IMR-90 (cell line): ENCODE measurements around the gene GZF1. TPM values are rescaled to one million over a fixed set of nuclear protein-coding genes. Genes with fewer than 3 reads are reported as not detected.

Source experiments
- ATAC-seq: fragments of 200-7000 bp; cut with Tn5 transposase; 2 replicates; pipeline ENCODE4 v1.9.1; 2020; ENCODE audit warnings: low read depth, mild to moderate bottlenecking, moderate library complexity
- BruUV-seq: library from RNA; stranded (reverse); fragments of 400-500 nt; replicated peaks from 2 replicates; lab custom pipeline; 2021; lab: Mats Ljungman, UMichigan
- CTCF ChIA-PET: fragments of 300-600 bp; formaldehyde crosslinking; extraction: SDS; loops from one replicate; lab custom pipeline; 2021; ENCODE audit warnings: antibody characterized with exemption; lab: Yijun Ruan, JAX
- POLR2A ChIA-PET: fragments of 300-600 bp; sonication (Branson Sonifier 250); formaldehyde crosslinking; loops from one replicate; lab custom pipeline; 2022; ENCODE audit warnings: antibody characterized with exemption; ENCODE audit not compliant: unreplicated experiment; lab: Charles Lee
- DNase-seq: peaks from one replicate; pipeline ENCODE4 v3.0.0; 2013
- H2AFZ ChIP-seq: replicated peaks from 2 replicates; pipeline ENCODE3; 2013; ENCODE audit warnings: low read length, mild to moderate bottlenecking; ENCODE audit not compliant: poor library complexity
- H2AK5ac ChIP-seq: 2 replicates; pipeline ENCODE4 v1.6.1; 2013; ENCODE audit warnings: low read depth, low read length, inconsistent platforms
- H2AK9ac ChIP-seq: replicated peaks from 2 replicates; pipeline ENCODE3; 2013; ENCODE audit warnings: mild to moderate bottlenecking, low read depth, low read length, moderate library complexity; ENCODE audit not compliant: poor library complexity
- H2BK120ac ChIP-seq: 2 replicates; pipeline ENCODE4 v1.6.1; 2013; ENCODE audit warnings: low read depth, low read length, inconsistent platforms
- H2BK15ac ChIP-seq: 3 replicates; pipeline ENCODE4 v1.6.1; 2013; ENCODE audit warnings: low read depth, low read length, inconsistent platforms
- H2BK20ac ChIP-seq: 2 replicates; pipeline ENCODE4 v1.6.1; 2013; ENCODE audit warnings: low read depth, mild to moderate bottlenecking, inconsistent platforms, low read length, moderate library complexity
- H2BK5ac ChIP-seq: 2 replicates; pipeline ENCODE4 v1.6.1; 2013; ENCODE audit warnings: mild to moderate bottlenecking, low read depth, low read length, inconsistent platforms; ENCODE audit not compliant: poor library complexity, severe bottlenecking
- H3K14ac ChIP-seq: replicated peaks from 2 replicates; pipeline ENCODE4 v1.6.1; 2013; ENCODE audit warnings: low read depth, low read length, inconsistent platforms
- H3K18ac ChIP-seq: 2 replicates; pipeline ENCODE4 v1.6.1; 2013; ENCODE audit warnings: low read depth, low read length, control low read depth
- H3K23ac ChIP-seq: 2 replicates; pipeline ENCODE4 v1.6.1; 2013; ENCODE audit warnings: low read depth, low read length, inconsistent platforms
- H3K27ac ChIP-seq: 2 replicates; pipeline ENCODE4 v1.5.1; 2013; ENCODE audit warnings: mild to moderate bottlenecking, control low read depth, low read length; ENCODE audit not compliant: insufficient read depth
- H3K27me3 ChIP-seq: 2 replicates; pipeline ENCODE4 v1.6.1; 2013; ENCODE audit warnings: low read length; ENCODE audit not compliant: control insufficient read depth, insufficient read depth
- H3K36me3 ChIP-seq: 2 replicates; pipeline ENCODE4 v1.6.1; 2013; ENCODE audit warnings: low read length, mixed read lengths; ENCODE audit not compliant: control insufficient read depth, insufficient read depth
- H3K4ac ChIP-seq: 2 replicates; pipeline ENCODE4 v1.6.1; 2013; ENCODE audit warnings: low read depth, low read length, inconsistent platforms
- H3K4me1 ChIP-seq: 2 replicates; pipeline ENCODE4 v1.6.1; 2013; ENCODE audit warnings: low read length, mixed read lengths; ENCODE audit not compliant: control insufficient read depth, insufficient read depth
- H3K4me2 ChIP-seq: 2 replicates; pipeline ENCODE4 v1.6.1; 2013; ENCODE audit warnings: low read depth, mild to moderate bottlenecking, control low read depth, low read length, moderate library complexity
- H3K4me3 ChIP-seq: 2 replicates; pipeline ENCODE4 v1.5.1; 2013; ENCODE audit warnings: low read depth, mild to moderate bottlenecking, control low read depth, low read length, moderate library complexity; ENCODE audit not compliant: insufficient read depth
- H3K56ac ChIP-seq: 2 replicates; pipeline ENCODE4 v1.6.1; 2013; ENCODE audit warnings: low read length, inconsistent platforms; ENCODE audit not compliant: insufficient read depth; ENCODE audit errors: extremely low read depth
- H3K79me1 ChIP-seq, 2 experiments: 2 replicates each; pipeline ENCODE4 v1.6.1; 2013; ENCODE audit warnings: low read length in 2 of 2, inconsistent platforms in 1 of 2, low read depth in 1 of 2
- H3K9ac ChIP-seq: 2 replicates; pipeline ENCODE4 v1.6.1; 2013; ENCODE audit warnings: low read depth, low read length, control low read depth
- H3K9me1 ChIP-seq: 2 replicates; pipeline ENCODE4 v1.6.1; 2013; ENCODE audit warnings: low read length, inconsistent platforms; ENCODE audit not compliant: insufficient read depth
- H3K9me3 ChIP-seq: 2 replicates; pipeline ENCODE4 v1.6.1; 2013; ENCODE audit warnings: low read length; ENCODE audit not compliant: control insufficient read depth, insufficient read depth
- H4K20me1 ChIP-seq: 2 replicates; pipeline ENCODE4 v1.6.1; 2013; ENCODE audit warnings: low read length, inconsistent platforms; ENCODE audit not compliant: insufficient read depth
- H4K5ac ChIP-seq: 2 replicates; pipeline ENCODE4 v1.6.1; 2013; ENCODE audit warnings: mild to moderate bottlenecking, low read depth, low read length, control low read depth
- H4K8ac ChIP-seq, 2 experiments: 2 replicates each; pipeline ENCODE4 v1.6.1; 2013; ENCODE audit warnings: low read depth in 2 of 2, low read length in 2 of 2, control low read depth in 1 of 2, inconsistent platforms in 1 of 2
- H4K91ac ChIP-seq: 2 replicates; pipeline ENCODE4 v1.6.1; 2013; ENCODE audit warnings: low read depth, low read length, inconsistent platforms; ENCODE audit not compliant: insufficient read depth
- BHLHE40 ChIP-seq: fragments of 150-350 bp; IDR thresholded peaks from 2 replicates; pipeline ENCODE4 v1.6.1; 2016; ENCODE audit warnings: mild to moderate bottlenecking, low read depth, low read length
- CHD1 ChIP-seq: IDR thresholded peaks from 2 replicates; pipeline ENCODE4 v1.6.1; 2012; ENCODE audit warnings: low read depth, low read length, improper control_type of control experiment
- FOS ChIP-seq: fragments of 150-350 bp; IDR thresholded peaks from 2 replicates; pipeline ENCODE4 v1.6.1; 2016; ENCODE audit warnings: low read depth, low read length
- NFE2L2 ChIP-seq: fragments of 150-350 bp; IDR thresholded peaks from 2 replicates; pipeline ENCODE4 v1.6.1; 2016; ENCODE audit warnings: low read depth, mild to moderate bottlenecking, low read length
- RAD21 ChIP-seq: IDR thresholded peaks from 2 replicates; pipeline ENCODE4 v1.6.1; 2012; ENCODE audit warnings: low read length, improper control_type of control experiment
- RCOR1 ChIP-seq: IDR thresholded peaks from 2 replicates; pipeline ENCODE4 v1.6.1; 2012; ENCODE audit warnings: mild to moderate bottlenecking, low read length, improper control_type of control experiment; ENCODE audit not compliant: insufficient replicate concordance
- RFX5 ChIP-seq: IDR thresholded peaks from 2 replicates; pipeline ENCODE4 v1.8.0; 2012; ENCODE audit warnings: low read depth, mild to moderate bottlenecking, low read length, moderate library complexity
- SMC3 ChIP-seq: fragments of 150-350 bp; IDR thresholded peaks from 2 replicates; pipeline ENCODE4 v1.6.1; 2016; ENCODE audit warnings: low read depth, mild to moderate bottlenecking, antibody characterized with exemption, low read length, moderate library complexity
- WGBS, 2 experiments: methylation state at CpG; one replicate each; pipeline versions ENCODE4 v1.1.5 to v1.1.7; 2013; ENCODE audit warnings: missing lambda C conversion rate in 2 of 2; ENCODE audit not compliant: insufficient read length in 1 of 2; ENCODE audit errors: extremely low coverage in 2 of 2; 5-methylcytosine and 5-hydroxymethylcytosine counted together
- dilution Hi-C: fragments of 300-500 bp; cut with HindIII; formaldehyde crosslinking; loops from one replicate; pipeline ENCODE4 v1.14.3; 2018; ENCODE audit warnings: low sequenced_read_pairs; ENCODE audit not compliant: unreplicated experiment
- in situ Hi-C: fragments of 300-500 bp; cut with MboI; formaldehyde crosslinking; loops from 3 replicates; pipeline ENCODE4 v1.14.3; 2019; ENCODE audit warnings: low sequenced_read_pairs, inconsistent platforms, mixed read lengths
- intact Hi-C: fragments of 100-400 bp; cut with micrococcal nuclease; formaldehyde crosslinking; loops from 2 replicates; pipeline ENCODE4 v1.10.0; 2022
- polyA plus RNA-seq, 3 experiments: library from polyadenylated mRNA; depleted of rRNA; stranded (reverse); fragments of >200 nt; gene quantifications; 2 replicates each; pipeline ENCODE4 v1.2.3, GENCODE V29; 2012; ENCODE audit warnings: low replicate concordance in 1 of 3
- total RNA-seq: library from RNA; depleted of rRNA; stranded (reverse); fragments of >200 nt; gene quantifications from 2 replicates; pipeline ENCODE4 v1.2.3, GENCODE V29; 2012
- TF ChIP-seq, protein P1 (sequence below): fragments of 150-350 bp; IDR thresholded peaks from 2 replicates; pipeline ENCODE4 v1.6.1; 2017; ENCODE audit warnings: mild to moderate bottlenecking, antibody characterized with exemption, low read length, low read depth

GZF1 gene
- total and polyA plus RNA-seq, 2 of the 4 experiments (the other 2 are of a cell fraction) = 23.7 to 24.7 TPM

DNA sequence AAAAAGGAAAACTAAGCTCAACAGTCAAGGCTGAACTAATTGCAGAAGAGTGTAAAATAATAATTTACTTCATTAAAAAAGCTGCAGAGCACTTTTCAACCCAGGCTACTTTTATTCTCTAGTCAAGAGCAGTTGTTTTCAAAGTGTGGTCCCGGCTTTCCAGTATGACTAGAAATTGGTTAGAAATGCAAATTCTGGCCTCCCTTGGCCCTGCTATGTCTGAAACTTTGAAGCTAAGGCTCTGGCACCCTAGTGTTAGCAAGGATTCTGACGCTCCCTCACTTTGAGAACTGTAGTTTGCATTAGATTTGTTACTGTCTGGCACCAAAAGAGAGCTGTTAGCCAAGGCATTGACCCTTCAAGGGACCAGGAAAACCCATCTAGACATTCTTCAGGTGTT, 20.9 kb upstream of the GZF1 start:
- WGBS, 2 experiments = no CpG with 5 or more reads among the region's 2 CpGs
- H2AK5ac ChIP-seq = no peak overlapping the region
- H3K56ac ChIP-seq = no peak overlapping the region
- no peaks in the 10 kb centered on the region for H3K79me1 ChIP-seq
- in situ Hi-C loops (loop anchor here (5.0 to 25.0 kb wide), 3 partner anchors 286 to 1004 kb away; no protein-coding TSS in a partner anchor), intact Hi-C loops (loop anchor here (5.0 kb wide), 1 partner anchor 1004 kb away; no protein-coding TSS in a partner anchor), dilution Hi-C loops (no loop called here)
- no peak overlapping the region for H4K5ac ChIP-seq
- peaks cover 13% of the 10 kb centered on the region for H3K27me3 ChIP-seq
- no peaks in the 10 kb centered on the region for H3K9me3 ChIP-seq
- no peak overlapping the region for H3K4me3 ChIP-seq
- H3K4ac ChIP-seq = no peak overlapping the region
- H4K91ac ChIP-seq = no peak overlapping the region
- ChIA-PET POLR2A (interaction anchor here (0.8 kb wide), 1 partner anchor 9 kb away, joined by 14 read pairs; no protein-coding TSS in a partner anchor), CTCF (interaction anchor here (0.5 to 3.8 kb wide), 16 partner anchors 9 to 723 kb away, joined by 3 to 56 read pairs (median 3); partner anchors contain the start of gene NXT1)
- H3K9ac ChIP-seq = no peak overlapping the region
- no peak overlapping the region for H3K14ac ChIP-seq
- H4K20me1 ChIP-seq = no peaks in the 10 kb centered on the region
- no peak overlapping the region for H2BK5ac ChIP-seq
- no peaks in the 10 kb centered on the region for H3K4me1 ChIP-seq
- no peak overlapping the region for H3K23ac ChIP-seq
- H3K9me1 ChIP-seq = no peaks in the 10 kb centered on the region
- no peaks in the 10 kb centered on the region for H3K36me3 ChIP-seq
- no peak overlapping the region for H3K4me2 ChIP-seq
- H2BK15ac ChIP-seq = no peak overlapping the region
- no peak overlapping the region for H2AFZ ChIP-seq
- H2BK120ac ChIP-seq = no peak overlapping the region
- BruUV-seq = no TSS peak
- no peak for DNase-seq
- no peak overlapping the region for H2AK9ac ChIP-seq
- no peak overlapping the region for H2BK20ac ChIP-seq
- no peak overlapping the region for H3K18ac ChIP-seq
- H4K8ac ChIP-seq = no peak overlapping the region
- H3K27ac ChIP-seq = no peak overlapping the region
- ATAC-seq = no peak
- no peak for TF ChIP-seq FOS
- TF ChIP-seq RAD21 = no peak
- no peak for TF ChIP-seq BHLHE40
- TF ChIP-seq SMC3 = no peak
- no peak for TF ChIP-seq CHD1
- no peak for TF ChIP-seq RFX5
- TF ChIP-seq, protein P1, sequence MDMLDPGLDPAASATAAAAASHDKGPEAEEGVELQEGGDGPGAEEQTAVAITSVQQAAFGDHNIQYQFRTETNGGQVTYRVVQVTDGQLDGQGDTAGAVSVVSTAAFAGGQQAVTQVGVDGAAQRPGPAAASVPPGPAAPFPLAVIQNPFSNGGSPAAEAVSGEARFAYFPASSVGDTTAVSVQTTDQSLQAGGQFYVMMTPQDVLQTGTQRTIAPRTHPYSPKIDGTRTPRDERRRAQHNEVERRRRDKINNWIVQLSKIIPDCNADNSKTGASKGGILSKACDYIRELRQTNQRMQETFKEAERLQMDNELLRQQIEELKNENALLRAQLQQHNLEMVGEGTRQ = no peak
- no peak for TF ChIP-seq RCOR1
- TF ChIP-seq NFE2L2 = no peak
